ENCODE data around the gene CTAG1A.

The CTAG1A gene

DNA sequence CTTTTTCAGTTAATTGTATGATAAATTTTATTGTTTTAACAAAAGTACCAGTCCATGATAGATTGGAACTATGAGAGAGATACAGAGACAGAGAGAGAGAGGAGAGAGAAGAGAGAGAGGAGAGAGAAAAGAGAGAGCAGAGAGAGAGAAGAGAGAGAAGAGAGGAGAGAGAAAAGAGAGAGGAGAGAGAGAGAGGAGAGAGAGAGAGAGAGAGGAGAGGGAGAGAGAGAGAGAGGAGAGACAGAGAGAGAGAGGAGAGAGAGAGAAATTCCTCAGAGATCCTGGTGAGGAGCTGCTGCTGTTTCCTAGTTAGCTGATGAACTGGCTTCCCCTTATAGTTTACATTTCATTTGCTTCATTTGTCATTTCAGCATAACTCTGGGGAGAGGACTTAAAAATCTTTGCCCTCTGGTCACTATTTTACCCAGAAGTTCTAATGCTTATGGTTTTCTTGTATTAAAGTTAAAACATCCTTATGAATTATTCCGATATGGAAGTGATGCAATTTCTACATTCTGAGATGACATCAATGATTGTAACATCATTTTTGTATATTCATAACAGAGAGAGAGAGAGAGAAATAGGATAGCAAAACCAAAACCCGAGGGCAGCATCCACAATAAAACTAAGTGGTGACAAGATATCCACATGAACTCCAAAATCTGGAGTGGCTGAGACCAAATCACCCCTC is 10.8 kb downstream of the CTAG1A start:
- Histone ChIP-seq H4K20me1 (ENCODE audit: low read depth, low read length) (no peaks in the 10 kb centered on the region), H3K9me3 (ENCODE audit: insufficient read depth, low read length) (no peaks in the 10 kb centered on the region), H3K27ac (ENCODE audit: low read depth, low read length) (no peak overlapping the region), H3K36me3 (ENCODE audit: low read length) (no peaks in the 10 kb centered on the region), H3K9me2 (replicated peaks; ENCODE audit: insufficient read depth, low read length) (no peaks in the 10 kb centered on the region), H3K9ac (ENCODE audit: low read length) (no peak overlapping the region), H3K4me2 (ENCODE audit: low read depth, low read length, poor library complexity, severe bottlenecking) (no peak overlapping the region), H3F3A (ENCODE audit: insufficient read depth) (no peaks in the 10 kb centered on the region), H3K27me3 (ENCODE audit: low read length) (no peaks in the 10 kb centered on the region), H3K79me2 (ENCODE audit: insufficient read depth, low read length) (no peaks in the 10 kb centered on the region), H3K4me3 (ENCODE audit: insufficient read depth, low read length, poor library complexity, severe bottlenecking) (no peak overlapping the region), H2AFZ (ENCODE audit: low read depth, low read length, severe bottlenecking) (no peak overlapping the region)
- TF ChIP-seq, protein P1, sequence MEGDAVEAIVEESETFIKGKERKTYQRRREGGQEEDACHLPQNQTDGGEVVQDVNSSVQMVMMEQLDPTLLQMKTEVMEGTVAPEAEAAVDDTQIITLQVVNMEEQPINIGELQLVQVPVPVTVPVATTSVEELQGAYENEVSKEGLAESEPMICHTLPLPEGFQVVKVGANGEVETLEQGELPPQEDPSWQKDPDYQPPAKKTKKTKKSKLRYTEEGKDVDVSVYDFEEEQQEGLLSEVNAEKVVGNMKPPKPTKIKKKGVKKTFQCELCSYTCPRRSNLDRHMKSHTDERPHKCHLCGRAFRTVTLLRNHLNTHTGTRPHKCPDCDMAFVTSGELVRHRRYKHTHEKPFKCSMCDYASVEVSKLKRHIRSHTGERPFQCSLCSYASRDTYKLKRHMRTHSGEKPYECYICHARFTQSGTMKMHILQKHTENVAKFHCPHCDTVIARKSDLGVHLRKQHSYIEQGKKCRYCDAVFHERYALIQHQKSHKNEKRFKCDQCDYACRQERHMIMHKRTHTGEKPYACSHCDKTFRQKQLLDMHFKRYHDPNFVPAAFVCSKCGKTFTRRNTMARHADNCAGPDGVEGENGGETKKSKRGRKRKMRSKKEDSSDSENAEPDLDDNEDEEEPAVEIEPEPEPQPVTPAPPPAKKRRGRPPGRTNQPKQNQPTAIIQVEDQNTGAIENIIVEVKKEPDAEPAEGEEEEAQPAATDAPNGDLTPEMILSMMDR (IDR thresholded peaks at IDR 0.05; ENCODE audit: insufficient read depth, low read length, poor library complexity, severe bottlenecking) = no peak
- TF ChIP-seq EZH2phosphoT487 (conservative IDR thresholded peaks at IDR 0.05; ENCODE audit: low read length) = no peak

GRCh38 chrX:154596290-154596929 is 11.5 kb downstream of the CTAG1A start:
- Histone ChIP-seq H2AFZ (ENCODE audit: low read depth, low read length, severe bottlenecking) (no peak overlapping the region), H3K27ac (ENCODE audit: low read depth, low read length) (no peak overlapping the region), H3K4me2 (ENCODE audit: low read depth, low read length, poor library complexity, severe bottlenecking) (no peak overlapping the region), H3F3A (ENCODE audit: insufficient read depth) (no peaks in the 10 kb centered on the region), H3K4me3 (ENCODE audit: insufficient read depth, low read length, poor library complexity, severe bottlenecking) (no peak overlapping the region), H3K9me2 (replicated peaks; ENCODE audit: insufficient read depth, low read length) (no peaks in the 10 kb centered on the region), H3K9me3 (ENCODE audit: insufficient read depth, low read length) (no peaks in the 10 kb centered on the region), H3K27me3 (ENCODE audit: low read length) (no peaks in the 10 kb centered on the region), H3K9ac (ENCODE audit: low read length) (no peak overlapping the region), H3K36me3 (ENCODE audit: low read length) (no peaks in the 10 kb centered on the region), H4K20me1 (ENCODE audit: low read depth, low read length) (no peaks in the 10 kb centered on the region), H3K79me2 (ENCODE audit: insufficient read depth, low read length) (no peaks in the 10 kb centered on the region)
- TF ChIP-seq, protein P1 (IDR thresholded peaks at IDR 0.05; ENCODE audit: insufficient read depth, low read length, poor library complexity, severe bottlenecking) = no peak

DNA sequence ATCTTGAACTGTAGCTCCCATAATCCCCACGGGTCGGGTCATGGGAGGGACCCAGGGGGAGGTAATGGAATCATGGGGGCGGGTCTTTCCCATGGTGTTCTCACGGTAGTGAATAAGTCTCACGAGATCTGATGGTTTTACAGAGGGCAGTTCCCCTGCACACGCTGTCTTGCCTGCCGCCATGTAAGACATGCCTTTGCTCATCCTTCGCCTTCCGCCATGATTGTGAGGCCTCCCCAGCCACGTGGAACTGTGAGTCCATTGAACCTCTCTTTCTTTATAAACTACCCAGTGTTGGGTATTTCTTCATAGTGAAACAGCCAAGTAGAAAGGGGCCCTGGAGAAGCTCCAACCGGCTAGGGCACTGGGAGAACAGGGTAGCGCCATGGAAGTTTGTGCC is 12.3 kb downstream of the CTAG1A start:
- H3K4me2 ChIP-seq (ENCODE audit: low read depth, low read length, poor library complexity, severe bottlenecking) = no peak overlapping the region
- H3K9me3 ChIP-seq (ENCODE audit: insufficient read depth, low read length) = no peaks in the 10 kb centered on the region
- TF ChIP-seq EZH2phosphoT487 (conservative IDR thresholded peaks at IDR 0.05; ENCODE audit: low read length) = no peak
- TF ChIP-seq, protein P1 (IDR thresholded peaks at IDR 0.05; ENCODE audit: insufficient read depth, low read length, poor library complexity, severe bottlenecking) = no peak
- H2AFZ ChIP-seq (ENCODE audit: low read depth, low read length, severe bottlenecking) = no peak overlapping the region
- H3K36me3 ChIP-seq (ENCODE audit: low read length) = no peaks in the 10 kb centered on the region
- no peak overlapping the region for H3K9ac ChIP-seq (ENCODE audit: low read length)
- H3K27me3 ChIP-seq (ENCODE audit: low read length) = no peaks in the 10 kb centered on the region
- no peaks in the 10 kb centered on the region for H4K20me1 ChIP-seq (ENCODE audit: low read depth, low read length)
- H3F3A ChIP-seq (ENCODE audit: insufficient read depth) = no peaks in the 10 kb centered on the region
- H3K27ac ChIP-seq (ENCODE audit: low read depth, low read length) = no peak overlapping the region
- H3K4me3 ChIP-seq (ENCODE audit: insufficient read depth, low read length, poor library complexity, severe bottlenecking) = no peak overlapping the region
- no peaks in the 10 kb centered on the region for H3K79me2 ChIP-seq (ENCODE audit: insufficient read depth, low read length)
- no peaks in the 10 kb centered on the region for H3K9me2 ChIP-seq (replicated peaks; ENCODE audit: insufficient read depth, low read length)
